GM12874 (cell line): ENCODE data around the gene APBA2.

Experiments used
- CTCF ChIP-seq: IDR thresholded peaks from 2 replicates; pipeline ENCODE4 v1.5.1; 2011; ENCODE audit warnings: low read depth, mild to moderate bottlenecking, control low read depth, low read length, moderate library complexity; ENCODE audit not compliant: insufficient read depth

Gene APBA2

GRCh38 chr15:28881600-28881999 lies 4.2 kb upstream of the APBA2 start:
- TF ChIP-seq CTCF, result no peak

- TF ChIP-seq CTCF, result no peak
Measured at GRCh38 chr15:28884151-28884940, 1.4 kb upstream of the APBA2 start.

- no peak for TF ChIP-seq CTCF
Measured at GRCh38 chr15:28885128-28885629, 595 bp upstream of the APBA2 start.

- TF ChIP-seq CTCF, result no peak
Measured at GRCh38 chr15:28886431-28887338, 911 bp downstream of the APBA2 start.

GRCh38 chr15:28887339-28888174 lies 1.8 kb downstream of the APBA2 start:
- no peak for TF ChIP-seq CTCF

GRCh38 chr15:28888302-28888894 lies 2.6 kb downstream of the APBA2 start:
- TF ChIP-seq CTCF, result no peak
